ENCODE measurements around the gene IGFBP5. TPM values are rescaled to one million over a fixed set of nuclear protein-coding genes. Genes with fewer than 3 reads are reported as not detected.

Gene IGFBP5
- total and polyA plus RNA-seq, 2 donors (not counting 3 experiments of a cell fraction or from before 2014, with no cell fraction given), result 0.06 TPM; not detected in 1

- BruUV-seq (replicated peaks), result no TSS peak
- no peak overlapping the region for H3K9ac ChIP-seq (replicated peaks; ENCODE audit: extremely low read depth, insufficient read depth, low read length)
- FAIRE-seq (no peak), DNase-seq (ENCODE audit: low read depth, low spot score) (no peak)
- no peaks in the 10 kb centered on the region for H3K27me3 ChIP-seq (ENCODE audit: control insufficient read depth in 2 of 2, insufficient read depth in 2 of 2, low read length in 2 of 2)
- no peak overlapping the region for H2AFZ ChIP-seq (ENCODE audit: low read depth, low read length)
- POLR2A ChIA-PET, result no interaction called here
- no peak overlapping the region for H3K27ac ChIP-seq (ENCODE audit: insufficient read depth, low read depth, low read length)
- dilution Hi-C loops (cut with MboI; ENCODE audit: extremely low pct_ligation_motif_present, low sequenced_read_pairs) (no loop called here), intact Hi-C loops (cut with micrococcal nuclease) (no loop called here)
- no peak overlapping the region for H3K4me2 ChIP-seq (ENCODE audit: insufficient read depth, low read length)
- H3K36me3 ChIP-seq (ENCODE audit: control insufficient read depth in 2 of 2, extremely low read depth in 1 of 2, insufficient read depth in 2 of 2, low read length in 2 of 2), result no peaks in the 10 kb centered on the region
- no peaks in the 10 kb centered on the region for H3K79me2 ChIP-seq (ENCODE audit: control insufficient read depth, insufficient read depth, low read length)
- no peaks in the 10 kb centered on the region for H3K9me3 ChIP-seq (replicated peaks; ENCODE audit: control insufficient read depth, insufficient read depth, low read length)
- no peaks in the 10 kb centered on the region for H4K20me1 ChIP-seq (replicated peaks; ENCODE audit: control insufficient read depth, extremely low read depth, insufficient read depth, low read length)
- TF ChIP-seq MYC (IDR thresholded peaks at IDR 0.05; ENCODE audit: low read depth, low read length) (no peak), MAX (IDR thresholded peaks at IDR 0.05; ENCODE audit: insufficient read depth, insufficient read length) (no peak), GATA2 (IDR thresholded peaks at IDR 0.05; ENCODE audit: insufficient read depth, insufficient read length, low read depth, low read length) (no peak), FOS (IDR thresholded peaks at IDR 0.05; ENCODE audit: borderline replicate concordance, insufficient read depth, low read length) (no peak), CTCF (IDR thresholded peaks at IDR 0.05; ENCODE audit: extremely low read depth in 1 of 2, insufficient read depth in 1 of 2, low read depth in 1 of 2, low read length in 2 of 2) (no peak), JUN (IDR thresholded peaks at IDR 0.05; ENCODE audit: borderline replicate concordance, insufficient read depth, insufficient read length, low read depth) (no peak), POLR2A (IDR thresholded peaks at IDR 0.05; ENCODE audit: low read depth, low read length) (no peak), EZH2 (IDR thresholded peaks at IDR 0.05; ENCODE audit: borderline replicate concordance, low read depth, low read length, severe bottlenecking) (no peak), POLR2AphosphoS5 (IDR thresholded peaks at IDR 0.05; ENCODE audit: insufficient read depth, low read depth, low read length) (no peak)
- CTCF ChIA-PET, result no interaction called here
- H3K4me1 ChIP-seq (ENCODE audit: control insufficient read depth, extremely low read depth, insufficient read depth, low read length), result no peaks in the 10 kb centered on the region
- H3K9me1 ChIP-seq (replicated peaks; ENCODE audit: control insufficient read depth, extremely low read depth, insufficient read depth, low read length), result no peaks in the 10 kb centered on the region
- no peak overlapping the region for H3K4me3 ChIP-seq (replicated peaks in 1 of 3; ENCODE audit: insufficient read depth in 1 of 3, low read depth in 1 of 3, low read length in 3 of 3)
Observed at GRCh38 chr2:216742411-216742810, 47.1 kb upstream of the IGFBP5 start.
